SK-N-MC (cell line): ENCODE measurements around the gene MMD2.

Source experiments
- DNase-seq: peaks from one replicate; pipeline ENCODE4 v3.0.0-alpha.2; 2011; ENCODE audit warnings: low read depth, low spot score
- H3K27ac ChIP-seq: fragments of 200-600 bp; sonication (generic); 2 replicates; pipeline ENCODE4 v1.5.1; 2016; ENCODE audit warnings: mixed run types
- H3K36me3 ChIP-seq: fragments of 200-600 bp; sonication (generic); 2 replicates; pipeline ENCODE4 v1.6.1; 2017; ENCODE audit warnings: antibody characterized with exemption, low read length, mixed read lengths; ENCODE audit not compliant: insufficient read depth
- H3K4me3 ChIP-seq: fragments of 200-600 bp; sonication (generic); 2 replicates; pipeline ENCODE4 v1.5.1; 2016
- H3K9ac ChIP-seq: fragments of 200-600 bp; sonication (generic); 2 replicates; pipeline ENCODE4 v1.8.0; 2017; ENCODE audit warnings: mixed run types, mixed read lengths; ENCODE audit not compliant: insufficient read length
- H3K9me3 ChIP-seq: fragments of 200-600 bp; sonication (generic); 2 replicates; pipeline ENCODE4 v1.6.1; 2017; ENCODE audit warnings: low read depth, mild to moderate bottlenecking, antibody characterized with exemption, low read length, moderate library complexity, mixed read lengths
- EZH2 ChIP-seq: fragments of 200-600 bp; sonication (generic); IDR thresholded peaks from one replicate; pipeline ENCODE4 v1.6.1; 2017; ENCODE audit warnings: antibody characterized with exemption
- FOXP2 ChIP-seq: optimal IDR thresholded peaks from 2 replicates; pipeline ENCODE3; 2011; ENCODE audit warnings: mild to moderate bottlenecking, moderate library complexity; ENCODE audit not compliant: insufficient read depth; ENCODE audit errors: extremely low read length, control extremely low read depth
- POLR2AphosphoS5 ChIP-seq: IDR thresholded peaks from 2 replicates; pipeline ENCODE4 v1.6.1; 2012; ENCODE audit warnings: mild to moderate bottlenecking, low read depth, low read length, borderline replicate concordance

The MMD2 gene

GRCh38 chr7:4861227-4861626 is 97.8 kb downstream of the MMD2 start:
- no peak overlapping the region for H3K9ac ChIP-seq
- TF ChIP-seq FOXP2: no peak
- no peak for TF ChIP-seq POLR2AphosphoS5
- TF ChIP-seq EZH2: no peak
- H3K9me3 ChIP-seq: no peaks in the 10 kb centered on the region
- H3K4me3 ChIP-seq: no peak overlapping the region
- no peak overlapping the region for H3K27ac ChIP-seq
- DNase-seq: no peak
- H3K36me3 ChIP-seq: no peaks in the 10 kb centered on the region

GRCh38 chr7:4857189-4857588 is 101.8 kb downstream of the MMD2 start:
- Histone ChIP-seq H3K36me3 (no peaks in the 10 kb centered on the region), H3K9me3 (no peaks in the 10 kb centered on the region), H3K27ac (no peak overlapping the region), H3K4me3 (no peak overlapping the region), H3K9ac (no peak overlapping the region)
- no peak for TF ChIP-seq EZH2
- TF ChIP-seq FOXP2: no peak
- TF ChIP-seq POLR2AphosphoS5: no peak
- DNase-seq: no peak

GRCh38 chr7:4856336-4857057 is 102.5 kb downstream of the MMD2 start:
- no peak overlapping the region for H3K9ac ChIP-seq
- no peak for DNase-seq
- H3K27ac ChIP-seq: no peak overlapping the region
- TF ChIP-seq FOXP2 (no peak), POLR2AphosphoS5 (no peak), EZH2 (no peak)
- H3K9me3 ChIP-seq: no peaks in the 10 kb centered on the region
- H3K36me3 ChIP-seq: no peaks in the 10 kb centered on the region
- H3K4me3 ChIP-seq: no peak overlapping the region
